GM18909 (cell line): ENCODE results near the gene MRM2.

Source experiments
- ATAC-seq: cut with Tn5 transposase; IDR thresholded peaks from one replicate; pipeline ENCODE4 v1.9.1; 2021; ENCODE audit warnings: mild to moderate bottlenecking; ENCODE audit not compliant: unreplicated experiment, poor library complexity

The MRM2 gene

DNA sequence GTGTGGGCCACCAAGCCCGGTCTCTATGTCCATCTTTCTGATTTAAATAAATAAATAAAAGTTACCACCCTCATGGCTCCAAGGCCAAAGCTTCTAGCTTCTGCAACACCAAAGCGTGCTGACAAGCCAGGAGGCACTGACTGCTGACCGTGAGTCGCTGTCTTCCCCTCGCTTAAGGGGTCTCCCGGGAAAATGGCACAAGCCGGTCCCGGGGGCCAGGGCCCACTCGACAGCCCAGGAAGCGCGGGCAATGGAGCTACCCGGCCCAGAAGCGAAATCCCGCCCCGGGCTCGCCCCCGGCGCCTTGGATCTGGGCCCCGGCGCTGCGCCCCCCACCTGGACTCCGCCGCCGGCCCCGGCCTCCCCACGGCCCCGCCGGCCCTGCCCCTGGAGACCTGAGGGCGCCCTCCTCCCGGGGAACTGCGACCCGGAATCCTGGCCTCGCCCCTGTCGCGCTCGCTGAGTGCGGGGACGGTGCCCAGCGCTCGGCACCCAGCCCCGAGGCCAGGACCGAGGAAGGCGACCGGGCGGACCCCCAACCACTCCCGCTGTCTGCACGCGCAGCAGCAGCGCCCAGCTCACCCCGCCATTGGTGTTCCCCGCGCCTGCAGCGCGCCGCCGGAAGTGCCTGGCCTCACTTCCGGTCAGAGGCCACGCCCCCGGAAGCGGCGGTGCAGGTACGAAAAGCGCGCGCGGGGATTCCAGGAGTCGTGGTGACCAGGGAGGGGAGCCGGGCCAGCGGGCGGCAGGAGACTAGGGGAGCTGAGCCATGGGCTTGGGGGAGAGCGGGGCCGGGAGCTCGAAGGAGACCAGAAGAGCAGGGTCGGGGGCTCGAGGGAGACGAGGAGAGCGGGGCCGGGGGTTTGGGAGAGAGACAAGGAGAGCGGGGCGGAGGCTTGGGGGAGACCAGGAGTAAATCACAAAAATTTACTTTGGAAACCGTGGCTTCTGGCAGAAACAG lies at the start of gene MRM2, which contains the start of gene NUDT1:
MRM2 (minus strand) TSS at position 626 of the 961 bp plus-strand sequence; CDS start at position 590, 36 bp downstream.
NUDT1 (plus strand) TSS at position 647 of the 961 bp plus-strand sequence. CDS start 2,349 bp downstream, outside the sequence.
- ATAC-seq = peak; percentile 65

DNA sequence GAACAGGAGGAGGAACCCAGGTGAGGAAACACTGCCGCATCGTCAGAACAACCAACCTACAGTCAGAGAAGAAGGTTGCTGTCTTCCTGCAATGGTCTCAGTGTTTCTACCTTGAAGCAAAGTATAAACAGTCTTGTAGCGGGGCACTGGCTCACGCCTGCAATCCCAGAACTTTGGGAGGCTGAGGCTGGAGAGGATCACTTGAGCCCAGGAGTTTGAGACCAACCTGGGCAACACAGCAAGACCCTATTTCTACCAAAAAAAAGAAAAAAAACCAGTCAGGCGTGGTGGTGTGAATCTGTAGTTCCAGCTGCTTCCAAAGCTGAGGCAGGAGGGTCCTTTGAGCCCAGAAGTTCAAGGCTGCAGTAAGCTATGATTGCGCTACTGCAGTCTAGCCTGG lies 48.9 kb upstream of the MRM2 start:
- ATAC-seq = no peak

DNA sequence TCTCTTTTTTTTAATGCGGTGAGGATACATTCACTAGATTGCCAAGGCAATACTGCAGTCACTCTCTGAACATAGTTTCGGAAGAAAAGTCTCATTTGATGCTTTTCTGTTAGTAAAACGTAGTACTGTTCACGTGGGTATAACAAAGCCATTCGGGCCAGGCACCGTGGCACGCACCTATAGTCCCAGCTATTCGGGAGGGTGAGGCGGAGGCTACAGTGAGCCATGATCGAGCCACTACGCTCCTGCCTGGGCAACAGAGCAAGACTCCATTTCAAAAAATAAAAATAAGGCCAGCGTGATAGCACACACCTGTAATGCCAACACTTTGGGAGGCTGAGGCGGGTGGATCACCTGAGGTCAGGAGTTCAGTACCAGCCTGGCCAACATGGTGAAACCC lies 47.6 kb upstream of the MRM2 start:
- no peak for ATAC-seq

DNA sequence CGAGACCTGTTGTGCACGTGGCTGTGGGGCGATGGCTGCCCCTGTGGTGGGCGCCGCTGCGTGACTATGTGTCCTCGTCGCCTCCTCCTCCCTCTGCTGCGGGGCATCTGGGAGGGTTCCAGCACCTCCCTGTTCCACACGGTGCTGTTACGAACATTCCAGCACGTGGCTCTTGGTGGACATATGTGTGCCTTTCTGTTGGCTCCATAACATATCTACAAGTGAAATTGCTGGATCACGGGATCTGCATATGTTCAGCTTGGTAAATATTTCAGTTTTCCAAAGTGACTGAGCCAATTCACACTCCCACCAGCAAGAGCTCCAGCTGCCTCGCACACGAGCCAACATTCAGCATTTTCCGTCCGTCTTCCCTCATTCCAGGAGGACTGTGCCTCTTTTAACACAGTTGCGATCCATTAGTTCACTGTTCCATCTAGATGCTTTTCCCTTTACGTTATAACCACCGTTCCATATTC lies 47.1 kb upstream of the MRM2 start:
- no peak for ATAC-seq

DNA sequence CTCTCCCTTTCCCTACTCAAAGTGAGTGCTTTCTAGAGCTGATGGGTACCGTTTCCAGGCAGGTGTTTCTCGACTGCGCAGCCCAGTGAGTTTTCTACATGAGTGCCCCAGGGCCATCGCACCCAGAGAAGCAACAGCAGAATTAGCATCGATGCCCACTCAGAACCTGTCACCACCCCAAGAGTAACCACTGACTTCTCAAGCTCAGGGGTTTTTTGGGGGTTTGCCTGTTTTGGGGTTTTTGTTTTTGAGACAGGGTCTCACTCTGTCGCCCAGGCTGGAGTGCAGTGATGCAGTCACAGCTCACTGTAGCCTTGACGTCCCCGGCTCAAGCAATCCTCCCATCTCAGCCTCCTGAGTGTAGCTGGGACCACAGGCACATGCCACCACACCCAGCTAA lies 46.5 kb upstream of the MRM2 start:
- ATAC-seq = peak; percentile 78

DNA sequence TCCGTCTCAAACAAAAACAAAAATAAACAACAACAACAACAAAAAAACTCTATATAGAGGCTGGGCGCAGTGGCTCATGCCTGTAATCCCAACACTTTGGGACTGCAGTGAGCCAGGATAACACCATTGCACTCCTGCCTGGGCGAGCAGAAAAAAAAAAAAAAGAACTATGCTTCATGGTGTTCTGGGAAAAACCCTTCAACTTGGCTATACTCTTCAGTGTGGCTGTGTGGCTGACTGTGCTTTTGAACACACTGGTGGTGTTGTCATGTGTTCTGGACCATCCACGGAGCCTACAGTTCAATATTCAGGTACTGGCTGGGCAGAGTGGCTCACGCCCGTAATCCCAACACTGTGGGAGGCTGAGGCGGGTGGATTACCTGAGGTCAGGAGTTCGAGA lies 45.7 kb upstream of the MRM2 start:
- ATAC-seq = no peak

DNA sequence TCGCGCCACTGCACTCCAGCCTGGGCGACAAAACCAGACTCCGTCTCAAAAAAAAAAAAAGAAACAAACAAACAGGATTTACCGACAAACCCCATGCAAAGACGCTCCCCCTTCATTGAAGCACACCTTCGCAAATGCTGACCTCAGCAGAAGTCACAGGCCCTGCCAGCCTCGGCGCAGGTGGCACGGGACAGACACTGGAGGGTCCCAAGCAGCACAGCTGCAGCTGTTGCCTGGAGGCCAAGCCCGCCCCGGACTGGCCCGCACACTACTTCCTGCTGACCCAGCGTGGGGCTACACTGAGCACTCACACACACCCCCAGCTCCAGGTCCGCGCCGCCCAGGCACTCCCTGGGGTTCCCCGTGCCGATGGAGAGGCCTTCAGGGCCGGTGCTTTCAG lies 41.1 kb upstream of the MRM2 start:
- no peak for ATAC-seq

DNA sequence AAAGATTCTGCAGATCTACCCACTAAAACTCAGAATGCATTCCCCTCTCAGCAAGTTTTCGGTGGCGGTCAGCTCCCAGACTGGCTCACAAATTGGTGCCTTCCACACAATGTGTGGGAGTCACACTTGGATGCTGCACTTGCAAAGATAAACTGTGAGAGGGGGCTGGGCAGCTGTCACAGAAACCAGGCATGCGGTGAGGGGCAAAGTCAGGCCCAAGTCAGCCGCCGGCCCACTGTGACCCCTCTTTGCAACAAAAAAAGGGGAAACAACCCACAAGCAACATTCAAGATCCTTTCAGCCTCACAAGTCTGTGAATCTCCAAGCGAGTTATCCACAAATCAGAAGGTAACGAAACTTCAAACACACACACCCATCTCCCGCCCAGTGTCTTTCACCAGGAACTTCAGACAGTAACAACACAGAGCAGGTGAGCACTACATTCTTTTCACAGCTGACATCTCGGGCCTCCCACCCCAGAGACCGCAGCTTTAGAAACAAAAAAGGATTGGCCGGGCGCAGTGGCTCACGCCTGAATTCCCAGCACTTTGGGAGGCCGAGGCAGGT lies 40.3 kb upstream of the MRM2 start:
- ATAC-seq = no peak

DNA sequence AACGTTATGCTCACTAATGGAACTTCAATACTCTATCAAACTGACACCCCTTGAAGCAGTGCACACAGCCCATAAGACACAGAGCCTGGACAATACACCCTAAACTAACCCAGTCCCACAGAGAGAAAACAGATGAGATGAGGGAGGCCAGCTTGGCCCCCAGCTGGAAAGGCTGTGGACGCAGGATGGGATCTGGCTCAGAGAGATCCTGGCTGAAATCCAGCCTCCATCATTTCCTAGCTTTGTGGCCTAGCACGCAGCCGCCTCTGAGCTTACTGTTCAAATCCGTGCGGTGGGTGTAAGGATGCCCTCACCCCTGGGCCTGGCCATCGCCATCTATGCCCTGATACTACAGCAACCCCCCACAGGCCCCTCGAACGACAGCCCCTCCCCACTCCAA lies 39.5 kb upstream of the MRM2 start:
- ATAC-seq = no peak

DNA sequence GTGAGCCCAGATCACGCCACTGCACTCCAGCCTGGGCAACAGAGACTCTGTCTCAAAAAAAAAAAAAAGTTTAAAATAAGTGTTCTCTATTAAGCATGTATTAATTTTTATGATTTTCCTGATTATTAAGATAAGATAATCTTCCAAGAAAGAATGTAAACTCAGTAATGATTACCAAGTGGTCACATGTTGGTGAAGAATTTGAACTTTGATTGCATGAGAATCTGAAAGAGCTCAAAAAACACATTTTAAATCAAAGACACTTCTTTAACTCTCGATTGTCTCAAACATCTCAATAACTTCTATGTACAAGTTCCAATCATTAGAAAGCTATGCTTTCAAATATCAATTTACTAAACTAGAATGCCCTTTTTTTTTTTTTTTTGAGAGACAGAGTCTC lies 38.4 kb upstream of the MRM2 start:
- no peak for ATAC-seq

DNA sequence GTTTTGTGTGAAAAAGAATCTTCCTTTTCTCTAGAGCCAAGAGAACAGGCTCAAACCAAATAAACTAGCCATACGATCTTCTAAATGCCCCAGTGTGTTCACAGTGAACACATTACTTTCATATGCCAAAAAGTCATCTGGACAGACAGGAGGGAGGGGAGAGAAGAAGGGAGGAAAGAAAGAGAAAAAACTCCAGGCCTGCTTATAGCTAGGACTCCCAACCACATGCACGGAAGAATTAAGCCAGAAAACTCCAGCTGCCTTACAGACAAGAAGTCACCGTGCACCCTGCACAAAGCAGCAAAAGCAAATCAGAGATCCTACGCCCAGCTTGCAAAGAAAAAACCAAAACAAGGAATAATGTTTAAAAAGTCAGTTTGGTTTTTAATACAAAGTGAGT lies 37.9 kb upstream of the MRM2 start:
- no peak for ATAC-seq

DNA sequence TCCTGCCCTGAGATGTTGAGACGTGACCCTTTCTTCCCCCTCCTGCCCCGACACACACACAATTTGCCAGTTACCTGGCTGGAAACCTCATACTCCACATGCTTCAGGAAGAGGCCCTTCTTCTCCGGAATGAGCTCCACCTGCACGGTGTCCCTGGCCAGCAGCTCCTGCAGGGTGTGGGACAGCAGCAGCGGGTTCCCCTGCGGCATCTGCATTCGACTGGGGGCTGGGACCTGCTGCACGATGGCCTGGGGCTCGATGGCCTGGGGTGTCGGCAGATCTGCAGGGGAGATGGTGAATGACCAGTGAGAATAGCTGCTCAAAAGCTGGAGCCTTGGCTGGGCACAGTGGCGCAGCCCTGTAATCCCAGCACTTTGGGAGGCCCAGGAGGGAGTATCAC lies 36.0 kb upstream of the MRM2 start:
- no peak for ATAC-seq

DNA sequence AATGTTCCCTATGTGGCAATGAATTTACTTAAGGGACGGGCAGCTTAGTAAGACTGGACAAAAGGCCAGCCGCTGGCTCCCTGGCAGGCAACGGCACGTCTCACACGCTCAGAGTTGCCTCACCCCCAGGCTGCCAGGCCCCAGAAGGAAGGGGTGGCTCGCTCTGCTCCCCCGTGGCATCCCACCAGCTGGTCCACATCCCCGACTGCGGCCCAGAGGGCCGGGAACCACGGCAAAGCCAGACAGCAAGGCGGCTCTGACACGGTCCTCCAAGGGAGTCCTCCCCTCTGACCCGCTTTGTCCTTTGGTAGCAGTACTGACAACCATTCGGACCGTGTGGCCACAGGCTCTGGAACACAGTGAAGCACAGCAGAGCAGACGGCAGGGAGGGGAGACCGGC lies 34.1 kb upstream of the MRM2 start:
- no peak for ATAC-seq

DNA sequence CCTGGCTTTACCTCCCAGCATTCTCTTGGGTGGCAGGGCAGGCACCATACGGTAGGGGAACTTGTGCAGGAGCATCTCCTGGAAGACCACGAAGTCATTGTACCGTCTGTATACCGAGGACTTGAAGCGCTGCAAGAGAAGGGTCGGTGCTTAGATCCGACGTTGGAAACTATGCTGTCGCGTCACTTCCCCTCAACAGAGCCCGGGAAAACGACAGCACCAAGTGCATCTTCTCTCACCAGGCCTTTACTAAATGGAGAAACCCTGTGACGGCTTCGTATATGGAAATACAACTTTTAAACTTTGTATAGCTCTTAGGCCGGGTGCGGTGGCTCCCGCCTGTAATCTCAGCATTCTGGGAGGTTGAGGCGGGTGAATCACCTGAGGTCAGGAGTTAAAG lies 33.1 kb upstream of the MRM2 start:
- no peak for ATAC-seq

DNA sequence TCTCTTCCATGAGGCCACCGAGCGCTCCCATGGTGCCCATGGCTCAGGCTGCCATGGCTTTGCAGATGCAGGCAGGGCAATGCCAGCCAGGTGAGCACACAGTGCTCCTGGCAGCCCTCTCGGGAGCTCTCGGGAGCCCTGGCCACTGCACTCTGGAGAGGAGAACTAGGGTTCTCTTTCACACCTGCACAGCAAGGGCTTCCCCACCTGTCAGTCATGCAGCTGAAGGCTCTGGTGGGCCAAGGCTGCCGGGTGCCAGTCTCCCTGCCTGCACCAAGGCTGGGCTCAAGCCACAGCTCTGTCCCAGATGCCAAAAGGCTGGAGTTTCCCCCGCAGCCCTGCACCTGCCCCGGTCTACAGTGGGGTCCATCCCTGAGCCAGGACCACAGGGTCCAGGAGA lies 32.7 kb upstream of the MRM2 start:
- ATAC-seq = no peak

DNA sequence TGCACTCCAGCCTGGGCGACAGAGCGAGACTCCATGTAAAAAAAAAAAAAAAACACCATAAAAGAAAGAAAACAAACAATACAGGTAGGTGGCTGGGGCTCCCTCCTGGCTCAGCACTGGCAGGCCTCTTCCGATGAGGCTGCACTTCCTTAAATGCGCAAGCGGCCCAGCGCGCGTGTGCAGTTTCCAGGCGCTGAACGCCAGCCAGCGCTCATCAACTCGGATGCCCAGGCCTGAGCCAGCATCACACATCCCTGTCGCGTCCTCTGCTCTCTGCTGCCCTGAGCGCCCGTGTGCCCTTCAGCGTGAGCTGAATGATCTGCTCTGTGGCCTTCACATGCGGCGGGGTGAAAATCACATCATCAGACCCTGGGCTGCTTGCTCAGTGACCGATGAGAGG lies 31.9 kb upstream of the MRM2 start:
- ATAC-seq = no peak

DNA sequence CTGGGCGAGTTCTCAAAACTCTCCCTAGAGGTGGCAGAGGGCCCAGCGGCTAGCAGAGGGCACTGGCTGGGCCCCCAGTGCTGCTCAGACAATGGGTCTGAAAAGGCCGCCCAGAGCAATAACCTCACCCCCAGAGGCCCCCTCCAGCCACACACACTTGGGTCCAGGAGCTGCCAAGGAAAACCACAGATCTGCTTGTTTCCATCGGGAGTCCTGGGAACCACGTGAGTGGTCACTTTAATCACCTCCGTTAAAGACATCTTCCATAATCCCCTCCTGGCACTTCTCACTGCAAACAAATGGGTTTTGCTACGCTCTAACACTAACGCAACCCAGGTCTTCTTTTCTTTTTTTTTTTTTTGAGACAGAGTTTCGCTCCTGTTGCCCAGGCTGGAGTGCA lies 30.0 kb upstream of the MRM2 start:
- ATAC-seq = no peak

DNA sequence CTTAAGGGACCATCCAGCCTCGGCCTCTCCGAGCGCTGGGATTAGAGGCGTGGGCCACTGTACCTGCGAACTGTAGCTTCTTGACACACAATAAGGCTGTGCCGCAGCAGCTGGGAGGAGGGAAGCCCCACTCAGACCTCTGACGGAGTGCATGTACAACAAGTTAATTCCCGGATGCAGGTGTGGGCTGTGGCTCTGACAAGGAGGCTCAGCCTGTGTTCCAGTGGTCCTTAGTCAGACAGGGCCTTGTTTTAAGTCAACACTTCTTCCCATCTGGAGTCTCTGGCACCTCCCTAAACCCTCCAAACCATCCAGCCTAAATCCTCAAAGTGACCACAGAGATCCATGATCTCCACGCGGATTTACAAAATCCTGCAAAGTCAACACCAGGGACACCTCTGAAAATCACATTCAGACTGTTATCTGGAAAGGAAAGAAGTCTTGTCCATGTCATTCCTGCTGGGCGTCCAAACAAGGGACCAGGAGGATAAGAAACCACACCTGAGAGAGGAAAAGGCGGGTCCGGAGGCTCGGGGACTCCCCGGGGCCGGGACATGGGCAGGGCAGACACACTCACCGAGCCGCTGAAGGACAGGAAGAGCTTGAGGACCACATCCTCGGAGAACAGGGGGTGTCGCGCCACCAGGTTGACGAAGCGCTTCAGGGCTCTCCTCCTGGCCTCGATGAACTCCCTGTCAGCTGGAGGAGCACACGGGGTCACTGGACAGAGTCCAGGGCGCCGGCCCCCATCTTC lies 29.4 kb upstream of the MRM2 start:
- ATAC-seq = no peak

DNA sequence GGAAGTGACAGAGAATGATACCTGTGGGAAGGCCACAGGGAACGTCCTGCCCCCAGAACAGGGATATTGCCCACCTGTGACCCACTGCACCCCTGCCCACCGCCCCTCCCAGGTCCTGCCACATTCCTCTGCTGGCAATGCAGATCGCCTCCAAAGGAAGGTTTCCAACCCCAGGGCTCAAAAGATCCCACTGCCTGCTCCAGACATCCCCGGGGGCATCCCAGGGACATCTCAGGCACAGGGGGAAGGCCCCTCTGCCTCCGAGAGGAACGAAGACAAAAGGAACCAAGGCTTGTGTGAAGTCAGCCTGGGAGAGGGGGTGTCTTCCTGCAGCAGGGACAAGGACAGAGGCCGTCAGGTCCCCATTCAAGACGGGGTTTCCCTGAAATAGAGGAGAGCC lies 28.5 kb upstream of the MRM2 start:
- ATAC-seq = no peak

DNA sequence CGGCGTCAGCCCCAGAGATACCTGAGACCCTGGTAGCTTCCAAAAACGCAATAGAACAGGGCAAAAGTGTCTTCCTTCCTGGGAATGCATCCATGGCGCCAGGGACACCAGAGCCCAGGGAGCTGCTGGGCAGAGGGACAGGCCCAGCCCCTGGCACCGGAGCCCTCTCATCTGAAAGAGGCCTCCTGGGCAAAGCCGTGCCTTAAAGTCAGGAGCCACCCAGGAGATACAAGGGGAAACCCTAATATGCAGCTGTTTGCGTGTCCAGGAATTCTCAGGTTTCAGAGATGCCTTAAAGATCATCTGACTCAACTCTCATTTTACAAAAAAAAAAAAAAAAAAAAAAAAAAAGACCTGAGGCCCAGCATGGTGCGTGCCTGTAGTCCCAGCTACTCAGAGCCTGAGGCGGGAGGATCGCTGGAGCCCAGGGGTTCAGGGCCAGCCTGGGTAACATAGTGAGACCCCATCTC lies 28.0 kb upstream of the MRM2 start:
- no peak for ATAC-seq
